Measurements from ENCODE around the gene DUSP16.
A peak's percentile ranks its signal among the peaks of the same experiment; 100 is the strongest.

The DUSP16 gene

DNA sequence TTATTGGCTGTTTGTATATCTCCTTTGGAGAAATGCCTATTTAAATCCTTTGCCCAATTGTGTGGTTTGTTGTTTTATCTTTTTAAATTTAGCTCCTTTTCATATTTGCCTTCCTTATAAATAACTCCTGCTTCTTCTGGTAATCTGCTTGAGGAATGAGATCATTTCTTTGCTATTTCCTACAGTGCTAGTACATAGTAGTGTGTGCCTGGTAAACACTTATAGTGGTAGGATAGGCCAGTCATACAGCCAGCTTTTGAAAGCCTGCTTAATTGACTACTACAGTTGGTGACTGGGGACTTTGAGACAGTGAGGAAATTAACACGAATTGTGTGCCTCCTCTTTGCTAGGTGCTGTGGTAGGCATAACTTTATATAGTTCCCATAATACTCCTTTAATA lies 137.0 kb downstream of the DUSP16 start:
- DNase-seq (ENCODE audit: low read depth) = peak; percentile 63
- no peak for TF ChIP-seq CTCF (IDR thresholded peaks at IDR 0.05; ENCODE audit: low read length, missing control alignments)
- no peak overlapping the region for H3K4me3 ChIP-seq (replicated peaks; ENCODE audit: low read depth, low read length)

DNA sequence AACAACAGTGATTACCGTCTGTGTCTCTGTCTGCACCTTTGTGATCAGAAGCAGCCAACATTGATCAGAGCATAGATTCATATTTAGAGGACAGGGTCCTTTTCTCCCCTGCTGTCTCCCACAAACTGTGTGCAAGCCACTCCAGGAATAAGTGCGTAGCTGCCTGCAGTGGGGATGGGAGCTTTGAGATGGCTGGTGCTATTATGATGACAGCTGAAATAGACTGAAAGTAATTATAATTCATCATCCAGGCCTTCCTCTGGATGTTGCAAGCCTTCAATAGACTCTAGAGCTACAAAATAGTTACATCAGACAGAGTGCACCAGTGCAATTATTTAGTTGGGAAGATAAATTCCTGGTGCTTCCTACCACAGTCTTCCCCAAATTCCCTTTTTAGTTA lies 137.7 kb downstream of the DUSP16 start:
- no peak for DNase-seq (ENCODE audit: low read depth)
- no peak for TF ChIP-seq CTCF (IDR thresholded peaks at IDR 0.05; ENCODE audit: low read length, missing control alignments)
- no peak overlapping the region for H3K4me3 ChIP-seq (replicated peaks; ENCODE audit: low read depth, low read length)

Measured in fibroblast of pulmonary artery (primary cell).